IMR-90 (cell line): ENCODE data around the gene ASB4. TPM values are rescaled to one million over a fixed set of nuclear protein-coding genes. Genes with fewer than 3 reads are reported as not detected.
A peak's percentile ranks its signal among the peaks of the same experiment; 100 is the strongest.

Experiments used
- ATAC-seq: fragments of 200-7000 bp; cut with Tn5 transposase; 2 replicates; pipeline ENCODE4 v1.9.1; 2020; ENCODE audit warnings: low read depth, mild to moderate bottlenecking, moderate library complexity
- BruUV-seq: library from RNA; stranded (reverse); fragments of 400-500 nt; replicated peaks from 2 replicates; lab custom pipeline; 2021; lab: Mats Ljungman, UMichigan
- CTCF ChIA-PET: fragments of 300-600 bp; formaldehyde crosslinking; extraction: SDS; loops from one replicate; lab custom pipeline; 2021; ENCODE audit warnings: antibody characterized with exemption; lab: Yijun Ruan, JAX
- POLR2A ChIA-PET: fragments of 300-600 bp; sonication (Branson Sonifier 250); formaldehyde crosslinking; loops from one replicate; lab custom pipeline; 2022; ENCODE audit warnings: antibody characterized with exemption; ENCODE audit not compliant: unreplicated experiment; lab: Charles Lee
- DNase-seq: peaks from one replicate; pipeline ENCODE4 v3.0.0; 2013
- H2AFZ ChIP-seq: replicated peaks from 2 replicates; pipeline ENCODE3; 2013; ENCODE audit warnings: low read length, mild to moderate bottlenecking; ENCODE audit not compliant: poor library complexity
- H2AK5ac ChIP-seq: 2 replicates; pipeline ENCODE4 v1.6.1; 2013; ENCODE audit warnings: low read depth, low read length, inconsistent platforms
- H2AK9ac ChIP-seq: replicated peaks from 2 replicates; pipeline ENCODE3; 2013; ENCODE audit warnings: mild to moderate bottlenecking, low read depth, low read length, moderate library complexity; ENCODE audit not compliant: poor library complexity
- H2BK120ac ChIP-seq: 2 replicates; pipeline ENCODE4 v1.6.1; 2013; ENCODE audit warnings: low read depth, low read length, inconsistent platforms
- H2BK15ac ChIP-seq: 3 replicates; pipeline ENCODE4 v1.6.1; 2013; ENCODE audit warnings: low read depth, low read length, inconsistent platforms
- H2BK20ac ChIP-seq: 2 replicates; pipeline ENCODE4 v1.6.1; 2013; ENCODE audit warnings: low read depth, mild to moderate bottlenecking, inconsistent platforms, low read length, moderate library complexity
- H2BK5ac ChIP-seq: 2 replicates; pipeline ENCODE4 v1.6.1; 2013; ENCODE audit warnings: mild to moderate bottlenecking, low read depth, low read length, inconsistent platforms; ENCODE audit not compliant: poor library complexity, severe bottlenecking
- H3K14ac ChIP-seq: replicated peaks from 2 replicates; pipeline ENCODE4 v1.6.1; 2013; ENCODE audit warnings: low read depth, low read length, inconsistent platforms
- H3K18ac ChIP-seq: 2 replicates; pipeline ENCODE4 v1.6.1; 2013; ENCODE audit warnings: low read depth, low read length, control low read depth
- H3K23ac ChIP-seq: 2 replicates; pipeline ENCODE4 v1.6.1; 2013; ENCODE audit warnings: low read depth, low read length, inconsistent platforms
- H3K27ac ChIP-seq: 2 replicates; pipeline ENCODE4 v1.5.1; 2013; ENCODE audit warnings: mild to moderate bottlenecking, control low read depth, low read length; ENCODE audit not compliant: insufficient read depth
- H3K27me3 ChIP-seq: 2 replicates; pipeline ENCODE4 v1.6.1; 2013; ENCODE audit warnings: low read length; ENCODE audit not compliant: control insufficient read depth, insufficient read depth
- H3K36me3 ChIP-seq: 2 replicates; pipeline ENCODE4 v1.6.1; 2013; ENCODE audit warnings: low read length, mixed read lengths; ENCODE audit not compliant: control insufficient read depth, insufficient read depth
- H3K4ac ChIP-seq: 2 replicates; pipeline ENCODE4 v1.6.1; 2013; ENCODE audit warnings: low read depth, low read length, inconsistent platforms
- H3K4me1 ChIP-seq: 2 replicates; pipeline ENCODE4 v1.6.1; 2013; ENCODE audit warnings: low read length, mixed read lengths; ENCODE audit not compliant: control insufficient read depth, insufficient read depth
- H3K4me2 ChIP-seq: 2 replicates; pipeline ENCODE4 v1.6.1; 2013; ENCODE audit warnings: low read depth, mild to moderate bottlenecking, control low read depth, low read length, moderate library complexity
- H3K4me3 ChIP-seq: 2 replicates; pipeline ENCODE4 v1.5.1; 2013; ENCODE audit warnings: low read depth, mild to moderate bottlenecking, control low read depth, low read length, moderate library complexity; ENCODE audit not compliant: insufficient read depth
- H3K56ac ChIP-seq: 2 replicates; pipeline ENCODE4 v1.6.1; 2013; ENCODE audit warnings: low read length, inconsistent platforms; ENCODE audit not compliant: insufficient read depth; ENCODE audit errors: extremely low read depth
- H3K79me1 ChIP-seq, 2 experiments: 2 replicates each; pipeline ENCODE4 v1.6.1; 2013; ENCODE audit warnings: low read length in 2 of 2, inconsistent platforms in 1 of 2, low read depth in 1 of 2
- H3K9ac ChIP-seq: 2 replicates; pipeline ENCODE4 v1.6.1; 2013; ENCODE audit warnings: low read depth, low read length, control low read depth
- H3K9me1 ChIP-seq: 2 replicates; pipeline ENCODE4 v1.6.1; 2013; ENCODE audit warnings: low read length, inconsistent platforms; ENCODE audit not compliant: insufficient read depth
- H3K9me3 ChIP-seq: 2 replicates; pipeline ENCODE4 v1.6.1; 2013; ENCODE audit warnings: low read length; ENCODE audit not compliant: control insufficient read depth, insufficient read depth
- H4K20me1 ChIP-seq: 2 replicates; pipeline ENCODE4 v1.6.1; 2013; ENCODE audit warnings: low read length, inconsistent platforms; ENCODE audit not compliant: insufficient read depth
- H4K5ac ChIP-seq: 2 replicates; pipeline ENCODE4 v1.6.1; 2013; ENCODE audit warnings: mild to moderate bottlenecking, low read depth, low read length, control low read depth
- H4K8ac ChIP-seq, 2 experiments: 2 replicates each; pipeline ENCODE4 v1.6.1; 2013; ENCODE audit warnings: low read depth in 2 of 2, low read length in 2 of 2, control low read depth in 1 of 2, inconsistent platforms in 1 of 2
- H4K91ac ChIP-seq: 2 replicates; pipeline ENCODE4 v1.6.1; 2013; ENCODE audit warnings: low read depth, low read length, inconsistent platforms; ENCODE audit not compliant: insufficient read depth
- BHLHE40 ChIP-seq: fragments of 150-350 bp; IDR thresholded peaks from 2 replicates; pipeline ENCODE4 v1.6.1; 2016; ENCODE audit warnings: mild to moderate bottlenecking, low read depth, low read length
- FOS ChIP-seq: fragments of 150-350 bp; IDR thresholded peaks from 2 replicates; pipeline ENCODE4 v1.6.1; 2016; ENCODE audit warnings: low read depth, low read length
- MAFK ChIP-seq: IDR thresholded peaks from 2 replicates; pipeline ENCODE4 v1.6.1; 2012; ENCODE audit warnings: low read depth, low read length, improper control_type of control experiment
- MXI1 ChIP-seq: IDR thresholded peaks from 2 replicates; pipeline ENCODE4 v1.6.1; 2012; ENCODE audit warnings: low read depth, mild to moderate bottlenecking, low read length, moderate library complexity, borderline replicate concordance
- NFE2L2 ChIP-seq: fragments of 150-350 bp; IDR thresholded peaks from 2 replicates; pipeline ENCODE4 v1.6.1; 2016; ENCODE audit warnings: low read depth, mild to moderate bottlenecking, low read length
- POLR2A ChIP-seq: IDR thresholded peaks from 2 replicates; pipeline ENCODE4 v1.6.1; 2012; ENCODE audit warnings: mild to moderate bottlenecking, low read depth, low read length
- RAD21 ChIP-seq: IDR thresholded peaks from 2 replicates; pipeline ENCODE4 v1.6.1; 2012; ENCODE audit warnings: low read length, improper control_type of control experiment
- RCOR1 ChIP-seq: IDR thresholded peaks from 2 replicates; pipeline ENCODE4 v1.6.1; 2012; ENCODE audit warnings: mild to moderate bottlenecking, low read length, improper control_type of control experiment; ENCODE audit not compliant: insufficient replicate concordance
- RFX5 ChIP-seq: IDR thresholded peaks from 2 replicates; pipeline ENCODE4 v1.8.0; 2012; ENCODE audit warnings: low read depth, mild to moderate bottlenecking, low read length, moderate library complexity
- WGBS, 2 experiments: methylation state at CpG; one replicate each; pipeline versions ENCODE4 v1.1.5 to v1.1.7; 2013; ENCODE audit warnings: missing lambda C conversion rate in 2 of 2; ENCODE audit not compliant: insufficient read length in 1 of 2; ENCODE audit errors: extremely low coverage in 2 of 2; 5-methylcytosine and 5-hydroxymethylcytosine counted together
- dilution Hi-C: fragments of 300-500 bp; cut with HindIII; formaldehyde crosslinking; loops from one replicate; pipeline ENCODE4 v1.14.3; 2018; ENCODE audit warnings: low sequenced_read_pairs; ENCODE audit not compliant: unreplicated experiment
- in situ Hi-C: fragments of 300-500 bp; cut with MboI; formaldehyde crosslinking; loops from 3 replicates; pipeline ENCODE4 v1.14.3; 2019; ENCODE audit warnings: low sequenced_read_pairs, inconsistent platforms, mixed read lengths
- intact Hi-C: fragments of 100-400 bp; cut with micrococcal nuclease; formaldehyde crosslinking; loops from 2 replicates; pipeline ENCODE4 v1.10.0; 2022
- polyA plus RNA-seq, 3 experiments: library from polyadenylated mRNA; depleted of rRNA; stranded (reverse); fragments of >200 nt; gene quantifications; 2 replicates each; pipeline ENCODE4 v1.2.3, GENCODE V29; 2012; ENCODE audit warnings: low replicate concordance in 1 of 3
- total RNA-seq: library from RNA; depleted of rRNA; stranded (reverse); fragments of >200 nt; gene quantifications from 2 replicates; pipeline ENCODE4 v1.2.3, GENCODE V29; 2012
- TF ChIP-seq, protein P1 (sequence below): fragments of 150-350 bp; IDR thresholded peaks from 2 replicates; pipeline ENCODE4 v1.6.1; 2017; ENCODE audit warnings: mild to moderate bottlenecking, antibody characterized with exemption, low read length, low read depth
- TF ChIP-seq, protein P2 (sequence below): fragments of 150-350 bp; IDR thresholded peaks from 2 replicates; pipeline ENCODE4 v1.6.1; 2016; ENCODE audit warnings: low read depth, mild to moderate bottlenecking, low read length, moderate library complexity, borderline replicate concordance

The ASB4 gene
- total and polyA plus RNA-seq, 2 of the 4 experiments (the other 2 are of a cell fraction): not detected

- no CpG with 5 or more reads among the region's 8 CpGs for WGBS, 2 experiments
- H3K36me3 ChIP-seq: no peaks in the 10 kb centered on the region
- no peak overlapping the region for H3K9ac ChIP-seq
- no peak overlapping the region for H3K4me3 ChIP-seq
- H4K91ac ChIP-seq: no peak overlapping the region
- H3K9me1 ChIP-seq: no peaks in the 10 kb centered on the region
- H2AFZ ChIP-seq: no peak overlapping the region
- in situ Hi-C loops (loop anchor here (10.0 kb wide), 2 partner anchors 278 to 1018 kb away; no protein-coding TSS in a partner anchor), dilution Hi-C loops (no loop called here), intact Hi-C loops (no loop called here)
- no peak overlapping the region for H2AK9ac ChIP-seq
- H2BK120ac ChIP-seq: no peak overlapping the region
- peaks cover 15% of the 10 kb centered on the region for H3K27me3 ChIP-seq
- no peaks in the 10 kb centered on the region for H3K79me1 ChIP-seq
- no peak overlapping the region for H3K27ac ChIP-seq
- no peak overlapping the region for H2BK5ac ChIP-seq
- TF ChIP-seq, protein P1, sequence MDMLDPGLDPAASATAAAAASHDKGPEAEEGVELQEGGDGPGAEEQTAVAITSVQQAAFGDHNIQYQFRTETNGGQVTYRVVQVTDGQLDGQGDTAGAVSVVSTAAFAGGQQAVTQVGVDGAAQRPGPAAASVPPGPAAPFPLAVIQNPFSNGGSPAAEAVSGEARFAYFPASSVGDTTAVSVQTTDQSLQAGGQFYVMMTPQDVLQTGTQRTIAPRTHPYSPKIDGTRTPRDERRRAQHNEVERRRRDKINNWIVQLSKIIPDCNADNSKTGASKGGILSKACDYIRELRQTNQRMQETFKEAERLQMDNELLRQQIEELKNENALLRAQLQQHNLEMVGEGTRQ: no peak
- TF ChIP-seq RFX5 (no peak), NFE2L2 (no peak), RCOR1 (no peak), RAD21 (no peak), MXI1 (no peak), MAFK (no peak), FOS (no peak), BHLHE40 (no peak), POLR2A (no peak)
- TF ChIP-seq, protein P2, sequence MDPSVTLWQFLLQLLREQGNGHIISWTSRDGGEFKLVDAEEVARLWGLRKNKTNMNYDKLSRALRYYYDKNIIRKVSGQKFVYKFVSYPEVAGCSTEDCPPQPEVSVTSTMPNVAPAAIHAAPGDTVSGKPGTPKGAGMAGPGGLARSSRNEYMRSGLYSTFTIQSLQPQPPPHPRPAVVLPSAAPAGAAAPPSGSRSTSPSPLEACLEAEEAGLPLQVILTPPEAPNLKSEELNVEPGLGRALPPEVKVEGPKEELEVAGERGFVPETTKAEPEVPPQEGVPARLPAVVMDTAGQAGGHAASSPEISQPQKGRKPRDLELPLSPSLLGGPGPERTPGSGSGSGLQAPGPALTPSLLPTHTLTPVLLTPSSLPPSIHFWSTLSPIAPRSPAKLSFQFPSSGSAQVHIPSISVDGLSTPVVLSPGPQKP: no peak
- no peak overlapping the region for H3K4ac ChIP-seq
- no peak overlapping the region for H3K23ac ChIP-seq
- no peak overlapping the region for H2BK15ac ChIP-seq
- H3K9me3 ChIP-seq: no peaks in the 10 kb centered on the region
- ATAC-seq (peak; percentile 24; the same call in 1 of the 2 replicates), DNase-seq (peak; percentile 3)
- CTCF ChIA-PET: no interaction called here
- H3K4me2 ChIP-seq: peak overlapping the region; percentile 38; the same call in 1 of the 2 replicates
- H2AK5ac ChIP-seq: no peak overlapping the region
- no peak overlapping the region for H4K8ac ChIP-seq
- no peak overlapping the region for H3K56ac ChIP-seq
- no peaks in the 10 kb centered on the region for H4K20me1 ChIP-seq
- BruUV-seq: no TSS peak
- no peaks in the 10 kb centered on the region for H3K4me1 ChIP-seq
- no peak overlapping the region for H2BK20ac ChIP-seq
- POLR2A ChIA-PET: no interaction called here
- no peak overlapping the region for H4K5ac ChIP-seq
- H3K18ac ChIP-seq: no peak overlapping the region
- H3K14ac ChIP-seq: no peak overlapping the region
These were observed 13.1 kb upstream of the ASB4 start for GRCh38 chr7:95472581-95473161.
